Transverse colon (tissue), 4 donors: Measurements from ENCODE around the gene NAA80.

Experiments used
- CTCF ChIP-seq, 5 experiments: fragments of 200-600 bp in 3 of 5; fragments of 450-650 bp in 2 of 5; sonication (generic) in 3 of 5; IDR thresholded peaks; 1 replicate in 2 of 5; 2 replicates in 3 of 5; pipeline ENCODE4 v1.5.1; 2016 to 2017; ENCODE audit warnings: antibody characterized with exemption in 5 of 5, inconsistent platforms in 3 of 5, mild to moderate bottlenecking in 2 of 5, moderate library complexity in 1 of 5
- EP300 ChIP-seq: sonication (generic); formaldehyde crosslinking; IDR thresholded peaks from one replicate; pipeline ENCODE4 v1.6.1; 2017; ENCODE audit warnings: antibody characterized with exemption, low read depth
- POLR2A ChIP-seq: fragments of 450-650 bp; IDR thresholded peaks from one replicate; pipeline ENCODE4 v1.6.1; 2016; ENCODE audit warnings: antibody characterized with exemption, mild to moderate bottlenecking, moderate library complexity
- POLR2AphosphoS5 ChIP-seq, 3 donors: sonication (generic); formaldehyde crosslinking; IDR thresholded peaks; one replicate each; pipeline ENCODE4 v1.6.1; 2016; ENCODE audit warnings: antibody characterized with exemption in 3 of 3

- TF ChIP-seq CTCF (IDR thresholded peaks at IDR 0.05), result no peak
- no peak for TF ChIP-seq POLR2AphosphoS5 (IDR thresholded peaks at IDR 0.05)
- TF ChIP-seq POLR2A, result no peak
- no peak for TF ChIP-seq EP300
Observed at GRCh38 chr3:50339485-50340146, 40.4 kb upstream of the NAA80 start.
